ENCODE data around the gene FRMD4B. TPM values are rescaled to one million over a fixed set of nuclear protein-coding genes. Genes with fewer than 3 reads are reported as not detected.

FRMD4B gene
- polyA plus RNA-seq, 3 donors: 13.2 to 21.0 (median 19.6) TPM

- no CpG with 5 or more reads among the region's 1 CpG for WGBS (ENCODE audit: insufficient coverage)
- no peak overlapping the region for H3K4me3 ChIP-seq (replicated peaks in 1 of 3; ENCODE audit: low read depth in 2 of 3, low read length in 3 of 3)
- H3K4me1 ChIP-seq (ENCODE audit: control insufficient read depth in 1 of 2, insufficient read depth in 2 of 2, low read length in 2 of 2): no peaks in the 10 kb centered on the region
- no peak overlapping the region for H3K4me2 ChIP-seq (replicated peaks; ENCODE audit: extremely low read depth, low read length, poor library complexity, severe bottlenecking)
- H4K20me1 ChIP-seq (ENCODE audit: insufficient read depth, low read length): no peaks in the 10 kb centered on the region
- DNase-seq: no peak
- Mint-ChIP-seq H3K4me1 (peaks cover 2% of the 10 kb centered on the region), H3K36me3 (peaks cover 1 to 14% of the 10 kb centered on the region in 2 donors), H3K27ac (no peak overlapping the region), H3K4me3 (no peak overlapping the region), H3K9me3 (no peaks in the 10 kb centered on the region), H3K27me3 (ENCODE audit: low read depth in 3 of 3) (peaks cover 0 to 2% (median 0%) of the 10 kb centered on the region in 3 donors)
- H3K27me3 ChIP-seq (ENCODE audit: control insufficient read depth in 2 of 2, insufficient read depth in 2 of 2, low read length in 2 of 2): no peaks in the 10 kb centered on the region
- H3K9ac ChIP-seq (ENCODE audit: insufficient read depth, low read length, poor library complexity, severe bottlenecking): no peak overlapping the region
- no peak overlapping the region for H2AFZ ChIP-seq (ENCODE audit: insufficient read depth, low read depth, low read length, poor library complexity, severe bottlenecking)
- H3K36me3 ChIP-seq (replicated peaks in 1 of 2; ENCODE audit: control insufficient read depth in 1 of 2, insufficient read depth in 2 of 2, low read length in 2 of 2): no peaks in the 10 kb centered on the region
- no peak overlapping the region for H3K27ac ChIP-seq (ENCODE audit: low read depth in 1 of 2, low read length in 2 of 2)
- H3K9me3 ChIP-seq (replicated peaks in 1 of 2; ENCODE audit: control insufficient read depth in 1 of 2, insufficient read depth in 1 of 2, low read length in 2 of 2): no peaks in the 10 kb centered on the region
- intact Hi-C loops (cut with micrococcal nuclease): no loop called here
- no peak for TF ChIP-seq CTCF (IDR thresholded peaks at IDR 0.05)
- no peaks in the 10 kb centered on the region for H3K79me2 ChIP-seq (ENCODE audit: insufficient read depth, low read length)
Measured at GRCh38 chr3:69273896-69274295, 112.0 kb downstream of the FRMD4B start.

GRCh38 chr3:69272556-69272955 is 113.3 kb downstream of the FRMD4B start:
- Mint-ChIP-seq H3K27ac (no peak overlapping the region), H3K9me3 (no peaks in the 10 kb centered on the region), H3K4me3 (no peak overlapping the region), H3K36me3 (peaks cover 6 to 10% of the 10 kb centered on the region in 2 donors), H3K4me1 (peaks cover 2% of the 10 kb centered on the region), H3K27me3 (ENCODE audit: low read depth in 3 of 3) (peaks cover 0 to 2% (median 0%) of the 10 kb centered on the region in 3 donors)
- TF ChIP-seq CTCF (IDR thresholded peaks at IDR 0.05): no peak
- Histone ChIP-seq H3K9me3 (replicated peaks in 1 of 2; ENCODE audit: control insufficient read depth in 1 of 2, insufficient read depth in 1 of 2, low read length in 2 of 2) (no peaks in the 10 kb centered on the region), H3K4me3 (replicated peaks in 1 of 3; ENCODE audit: low read depth in 2 of 3, low read length in 3 of 3) (no peak overlapping the region), H4K20me1 (ENCODE audit: insufficient read depth, low read length) (no peaks in the 10 kb centered on the region), H3K79me2 (ENCODE audit: insufficient read depth, low read length) (no peaks in the 10 kb centered on the region), H3K27ac (ENCODE audit: low read depth in 1 of 2, low read length in 2 of 2) (no peak overlapping the region), H3K4me2 (replicated peaks; ENCODE audit: extremely low read depth, low read length, poor library complexity, severe bottlenecking) (no peak overlapping the region), H3K36me3 (replicated peaks in 1 of 2; ENCODE audit: control insufficient read depth in 1 of 2, insufficient read depth in 2 of 2, low read length in 2 of 2) (no peaks in the 10 kb centered on the region), H3K9ac (ENCODE audit: insufficient read depth, low read length, poor library complexity, severe bottlenecking) (no peak overlapping the region), H2AFZ (ENCODE audit: insufficient read depth, low read depth, low read length, poor library complexity, severe bottlenecking) (no peak overlapping the region), H3K27me3 (ENCODE audit: control insufficient read depth in 2 of 2, insufficient read depth in 2 of 2, low read length in 2 of 2) (no peaks in the 10 kb centered on the region), H3K4me1 (ENCODE audit: control insufficient read depth in 1 of 2, insufficient read depth in 2 of 2, low read length in 2 of 2) (no peaks in the 10 kb centered on the region)
- DNase-seq: no peak
- intact Hi-C loops (cut with micrococcal nuclease): no loop called here
- WGBS (ENCODE audit: insufficient coverage): no CpG with 5 or more reads among the region's 2 CpGs
